Activated gamma-delta T cell treated with Interleukin-2 at 50 U/mL for 16 hours (primary cell): ENCODE measurements around the gene ACTC1.

Experiments used
- DNase-seq: peaks from one replicate; pipeline ENCODE4 v3.0.0-alpha.2; 2020

Gene ACTC1

DNA sequence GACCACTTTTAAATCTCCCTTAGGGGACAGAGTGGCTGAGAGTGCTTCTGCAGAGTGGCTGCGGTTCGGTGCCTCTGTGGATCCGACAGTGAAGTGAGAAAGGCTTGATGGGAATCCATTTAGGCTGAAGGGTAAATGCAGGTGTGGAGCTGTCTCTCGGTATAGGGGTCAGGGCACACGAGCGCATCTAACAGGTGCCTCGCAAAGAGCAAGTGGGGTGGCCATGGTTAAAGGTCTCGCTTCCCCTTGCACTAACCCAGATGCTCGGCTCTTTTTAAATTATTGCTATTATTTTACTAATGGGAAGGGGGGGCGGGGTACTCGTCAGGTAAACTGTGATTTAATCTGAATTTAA lies 40.0 kb downstream of the ACTC1 start:
- DNase-seq = no peak

DNA sequence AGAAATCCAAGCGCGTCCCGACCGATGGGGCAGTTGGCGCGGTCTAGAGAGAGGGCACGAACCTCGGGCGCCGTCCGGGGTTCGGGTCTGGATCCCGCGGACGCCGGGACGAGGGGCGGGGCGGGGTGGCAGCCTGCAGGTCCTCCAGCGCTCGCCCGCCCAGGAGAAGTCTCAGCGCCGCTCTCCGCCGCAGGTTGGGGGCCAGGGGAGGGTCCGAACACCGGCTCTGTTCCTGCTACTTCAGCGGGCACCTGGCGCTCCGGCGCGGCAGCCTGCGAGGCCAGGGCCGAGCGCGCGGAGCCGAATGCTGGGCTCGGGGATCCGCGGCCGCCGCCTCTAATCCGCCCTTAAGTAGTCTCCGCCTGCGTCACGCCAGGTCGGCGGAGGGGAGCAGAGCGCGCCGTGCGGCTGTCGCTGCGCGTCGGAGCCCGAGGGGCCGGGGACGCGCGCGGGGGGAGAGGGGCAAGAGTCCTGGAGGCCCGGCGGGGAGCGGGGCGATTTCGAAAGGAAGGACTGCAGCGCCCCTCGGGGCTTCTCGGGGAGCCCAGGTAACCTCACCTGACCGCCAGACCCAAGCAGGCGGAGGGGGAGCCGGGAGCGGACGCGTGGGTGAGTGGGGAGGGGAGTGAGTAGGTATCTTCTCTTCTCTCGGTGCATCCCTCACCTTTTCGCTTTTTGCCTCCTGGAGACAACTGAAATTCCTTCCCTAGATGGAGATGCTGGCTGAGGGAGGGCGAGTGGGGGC lies 40.5 kb downstream of the ACTC1 start, which contains the start of gene GJD2:
TSS of gene GJD2 (minus strand) at position 325 of the 745 bp plus-strand sequence. CDS start 510 bp downstream, outside the sequence.
- no peak for DNase-seq

- DNase-seq = no peak
Observed at GRCh38 chr15:34754171-34754601, 41.2 kb downstream of the ACTC1 start.

DNA sequence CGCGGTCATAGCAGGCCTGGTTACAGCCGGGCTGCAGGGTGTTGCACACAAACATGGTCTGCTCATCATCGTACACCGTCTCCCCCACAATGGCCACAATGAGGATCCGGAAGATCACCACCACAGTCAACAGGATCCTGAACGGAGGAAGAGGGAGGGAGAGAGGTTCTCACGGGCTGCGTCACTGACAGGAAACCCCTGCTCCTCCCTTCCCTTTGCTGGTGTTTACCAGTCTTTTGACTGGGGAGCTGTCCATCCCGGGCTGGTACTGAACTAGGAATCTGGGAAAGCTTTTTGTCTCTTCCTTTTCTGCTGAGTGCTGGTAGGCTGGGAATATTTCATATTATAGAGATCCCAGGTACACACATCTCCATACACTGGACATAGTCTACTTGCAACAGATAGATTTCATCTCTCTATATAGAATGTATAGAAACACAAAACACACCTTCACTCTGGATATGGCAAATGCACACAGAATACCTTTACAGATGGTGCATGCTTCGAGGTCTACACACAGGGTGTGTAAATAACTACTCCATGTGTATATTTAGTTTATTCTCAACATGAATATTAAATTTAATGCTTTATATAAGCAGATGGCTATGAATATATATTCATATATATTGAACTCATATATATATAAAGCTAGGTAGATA lies 42.0 kb downstream of the ACTC1 start:
- no peak for DNase-seq

GRCh38 chr15:34749691-34750090 lies 45.7 kb downstream of the ACTC1 start:
- no peak for DNase-seq
